GM21360 (cell line): ENCODE results near the gene ABCG1.

Experiments used
- ATAC-seq: cut with Tn5 transposase; IDR thresholded peaks from one replicate; pipeline ENCODE4 v1.9.1; 2021; ENCODE audit warnings: mild to moderate bottlenecking, moderate library complexity; ENCODE audit not compliant: unreplicated experiment

ABCG1 gene

DNA sequence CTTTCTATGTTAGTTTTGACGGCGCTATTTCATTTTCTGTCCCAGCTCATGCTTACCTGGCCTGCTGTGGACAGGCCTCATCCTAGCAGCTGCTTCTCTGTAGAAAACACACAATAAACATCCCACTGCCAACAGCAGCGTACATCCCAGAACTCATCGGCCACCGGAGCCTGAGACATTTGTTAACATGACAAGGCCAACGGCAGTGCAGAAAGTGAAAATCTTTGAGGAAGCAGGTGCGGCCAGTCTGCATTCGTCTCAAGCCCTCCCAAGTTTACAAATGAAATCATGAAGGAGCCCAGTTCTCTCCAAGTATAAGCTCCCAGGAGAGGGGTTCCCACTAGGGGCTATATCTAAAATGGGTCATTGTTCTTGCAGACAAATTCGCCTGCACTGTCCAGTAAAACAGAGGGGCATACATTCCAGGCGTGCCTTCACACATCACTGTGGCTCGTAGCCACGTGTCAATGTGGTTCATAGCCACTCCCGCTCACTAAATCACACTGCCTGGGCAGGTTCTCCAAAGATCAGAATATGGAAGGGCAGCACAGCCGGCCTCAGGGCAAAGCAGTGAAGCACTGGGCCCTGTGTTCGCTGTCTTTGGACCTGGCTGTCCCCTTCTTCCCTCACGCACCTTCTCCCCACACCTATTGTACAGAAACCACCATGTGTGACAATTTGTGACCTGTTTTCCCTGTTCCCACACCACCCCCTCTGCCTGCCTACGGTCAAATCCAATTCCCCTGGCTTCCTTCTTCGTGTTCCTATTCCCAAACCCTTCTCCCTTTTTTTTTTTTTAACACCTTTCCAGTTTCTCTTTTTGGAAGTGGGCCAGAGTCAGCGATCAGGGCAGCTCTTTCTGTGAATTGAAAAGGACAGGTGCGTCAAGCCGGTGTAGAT, 27.0 kb upstream of the ABCG1 start:
- no peak for ATAC-seq

DNA sequence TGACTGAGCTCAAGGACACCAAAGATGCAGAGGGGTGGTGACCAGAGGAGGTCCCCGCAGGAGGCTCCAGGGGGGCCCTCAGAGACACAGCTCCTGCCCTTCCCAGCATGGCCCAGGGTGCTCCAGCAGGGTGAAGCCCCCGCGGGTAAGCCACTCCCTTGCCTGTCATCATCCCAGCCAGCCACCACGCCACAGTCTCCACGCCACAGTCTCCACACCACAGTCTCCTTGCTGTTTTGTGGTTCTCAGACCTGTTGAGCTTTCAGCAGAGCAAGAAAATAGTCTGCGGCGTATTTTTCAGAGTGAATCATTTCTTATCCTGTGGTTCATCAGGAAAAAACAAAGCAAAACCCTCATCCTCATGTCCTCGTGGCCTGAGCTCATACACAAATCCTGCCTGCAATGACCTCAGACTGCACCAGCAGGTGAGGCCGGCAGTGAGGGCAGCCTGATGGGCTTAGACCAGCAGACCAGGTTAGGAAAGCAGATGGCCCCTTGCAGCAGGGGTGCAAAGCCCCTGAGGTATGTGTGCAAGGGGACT, 25.7 kb upstream of the ABCG1 start:
- ATAC-seq, result no peak

DNA sequence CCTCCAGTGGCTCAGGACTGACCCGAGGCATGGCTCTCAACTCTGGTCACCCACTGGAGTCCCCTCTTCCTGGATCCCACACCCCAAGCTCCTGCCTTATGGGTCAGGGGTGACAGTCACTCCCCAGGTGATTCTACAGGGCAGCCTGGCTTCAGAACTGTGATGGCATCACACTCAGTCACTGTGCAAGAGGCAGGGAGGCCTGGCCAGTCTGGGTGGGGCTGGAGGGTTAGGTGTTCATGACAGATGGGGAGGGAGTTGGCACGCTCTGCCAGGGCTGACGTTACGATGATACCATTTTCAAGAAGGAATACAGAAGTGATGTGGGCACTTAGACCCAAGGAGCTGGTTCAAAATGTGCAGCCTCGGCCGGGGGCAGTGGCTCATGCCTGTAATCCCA, 25.2 kb upstream of the ABCG1 start:
- ATAC-seq, result no peak

DNA sequence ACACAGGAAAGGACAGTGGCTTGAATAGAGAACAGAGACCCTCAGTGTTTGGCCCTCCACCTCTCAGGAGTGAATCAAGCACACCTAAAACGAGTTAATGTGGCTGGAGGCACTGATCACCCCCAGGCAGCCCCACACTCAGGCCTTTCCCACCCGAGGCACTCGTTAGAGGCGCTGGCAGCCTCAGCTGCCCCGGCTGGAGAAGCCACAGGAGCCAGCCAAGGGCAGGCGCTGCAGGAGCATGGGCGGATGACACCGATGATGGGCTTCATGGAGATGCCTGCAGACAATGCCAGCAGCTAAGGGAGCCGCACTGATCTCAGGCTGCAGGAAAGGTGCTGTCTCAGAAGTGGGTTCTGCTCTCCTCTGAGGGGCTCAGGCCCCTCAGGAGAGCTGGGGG, 24.1 kb upstream of the ABCG1 start:
- no peak for ATAC-seq

DNA sequence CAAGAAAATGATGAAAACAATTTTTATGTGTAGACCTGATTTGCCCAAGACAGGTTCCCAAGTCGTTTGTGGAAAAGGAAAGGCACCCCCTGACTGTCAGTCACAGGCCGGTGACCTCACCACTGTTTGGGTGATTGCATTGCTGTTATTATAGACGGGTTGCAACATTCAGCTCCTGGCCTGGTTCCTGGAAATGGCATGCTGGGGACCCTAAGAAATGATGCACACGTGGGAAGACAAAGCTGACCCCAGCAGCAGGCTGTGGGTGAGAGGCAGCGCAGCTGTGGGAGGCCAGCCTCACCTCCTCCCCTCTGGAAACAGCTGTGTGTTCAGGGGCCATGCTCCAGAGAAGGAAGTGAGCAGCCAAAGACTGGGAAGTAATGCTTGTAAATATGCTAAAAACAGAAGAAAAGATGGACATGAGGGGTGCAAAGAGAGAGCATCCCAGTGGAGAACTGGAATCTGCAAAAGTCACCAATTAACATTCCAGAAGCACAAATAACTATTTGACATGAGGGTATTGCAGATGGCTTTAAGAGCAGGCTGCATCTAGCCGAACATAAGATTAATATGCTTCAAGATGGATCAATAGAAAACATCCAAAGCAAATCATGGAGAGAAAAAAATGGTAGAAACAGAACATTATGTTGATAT, 23.4 kb upstream of the ABCG1 start:
- ATAC-seq, result no peak

DNA sequence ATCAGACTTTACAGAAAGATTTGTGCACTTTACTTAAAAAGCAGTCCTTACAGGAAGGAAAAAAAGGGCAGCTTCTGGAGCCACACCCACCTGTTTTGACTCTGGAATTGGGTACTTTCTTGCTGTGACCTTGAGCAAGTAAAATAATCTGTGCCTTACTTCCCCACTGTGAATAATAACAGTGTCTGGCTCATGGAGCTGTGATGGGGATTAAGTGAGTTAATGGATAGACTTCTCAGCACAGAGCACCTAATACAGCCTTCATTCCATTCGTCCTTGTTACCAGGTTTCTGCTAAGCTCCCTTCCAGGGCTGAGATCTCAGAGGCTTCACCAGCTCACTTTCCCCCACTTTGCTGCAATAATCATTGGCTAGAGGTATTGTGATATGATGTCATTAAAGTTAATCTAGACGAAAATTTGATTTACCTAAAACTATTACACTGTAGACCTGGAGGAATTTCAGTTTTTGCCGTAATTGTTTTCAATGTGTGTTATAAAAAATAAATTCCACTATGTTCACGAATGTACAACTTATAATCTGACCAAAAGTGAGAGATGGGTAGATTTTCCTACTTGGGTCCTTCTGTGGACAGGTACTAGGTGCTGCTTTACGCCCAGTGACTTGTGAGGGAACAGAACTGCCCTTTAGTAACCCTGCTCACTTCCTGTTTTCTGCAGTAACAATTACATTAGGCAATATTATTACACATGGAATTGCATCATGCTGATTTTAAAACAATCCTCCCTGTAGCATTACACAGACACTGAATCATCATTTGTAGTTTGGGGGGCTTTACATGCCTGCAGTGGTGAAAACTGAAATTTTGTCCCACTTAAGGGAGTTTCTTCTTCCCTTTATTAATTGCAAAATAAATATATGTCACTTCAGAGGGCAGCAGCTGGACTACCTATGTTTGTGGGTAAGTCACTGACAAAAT, 19.7 kb upstream of the ABCG1 start:
- ATAC-seq, result no peak

DNA sequence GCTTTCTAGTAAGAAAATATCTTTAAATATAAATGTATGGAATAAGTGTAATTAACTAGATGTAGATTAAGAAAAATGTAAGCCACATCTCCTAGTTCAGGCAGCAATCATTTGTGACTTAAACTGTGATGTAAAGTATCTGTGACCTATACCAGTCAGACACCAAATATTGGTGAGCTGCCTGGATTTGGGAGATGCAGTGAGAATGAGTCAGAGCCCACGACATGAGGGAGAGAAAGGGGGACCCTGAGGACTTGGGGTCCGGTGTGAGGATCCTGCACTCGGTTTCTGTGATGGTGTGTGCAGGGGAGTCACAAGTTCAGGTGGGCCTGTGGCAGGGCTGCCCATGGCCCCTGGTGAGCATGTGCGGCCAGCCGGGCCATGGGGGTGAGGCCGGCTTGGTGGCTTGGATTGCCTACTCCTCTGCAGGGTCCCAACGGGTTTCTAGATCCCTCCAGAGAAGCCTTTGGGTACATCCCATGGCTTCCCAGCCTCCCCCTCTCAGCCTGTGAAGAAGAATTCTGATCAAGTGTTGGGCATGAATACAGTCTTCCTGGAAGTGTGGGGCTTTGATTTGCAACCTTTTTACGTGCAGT, 19.0 kb upstream of the ABCG1 start:
- ATAC-seq, result no peak

DNA sequence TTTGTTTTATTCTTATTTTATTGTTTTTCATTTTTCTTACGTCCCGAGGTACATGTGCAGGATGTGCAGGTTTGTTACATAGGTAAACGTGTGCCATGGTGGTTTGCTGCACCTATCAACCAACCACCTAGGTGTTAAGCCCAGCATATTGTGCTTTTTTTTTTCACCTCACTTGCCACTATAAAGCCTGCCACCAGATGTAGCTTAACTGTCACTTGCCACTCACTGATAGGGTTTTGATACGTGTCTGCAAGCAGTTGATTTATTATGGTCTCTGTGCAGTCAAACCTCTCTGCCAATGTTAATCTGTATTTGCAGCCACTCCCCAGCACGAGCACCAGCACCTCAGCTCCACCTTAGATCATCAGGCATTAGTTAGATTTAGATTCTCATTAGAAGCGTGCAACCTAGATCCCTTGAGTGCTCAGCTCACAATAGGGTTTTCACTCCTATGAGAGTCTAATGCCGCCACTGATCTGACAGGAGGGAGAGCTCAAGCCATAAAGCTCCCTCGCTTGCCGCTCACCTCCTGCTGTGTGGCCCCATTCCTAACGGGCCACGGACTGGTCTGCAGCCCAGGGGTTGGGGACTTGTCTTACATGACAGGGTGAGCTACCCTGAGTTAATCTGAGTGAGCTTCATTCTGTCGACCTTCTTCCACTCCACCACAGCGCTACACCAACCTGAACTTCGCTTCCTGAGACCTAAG, 17.9 kb upstream of the ABCG1 start:
- no peak for ATAC-seq

DNA sequence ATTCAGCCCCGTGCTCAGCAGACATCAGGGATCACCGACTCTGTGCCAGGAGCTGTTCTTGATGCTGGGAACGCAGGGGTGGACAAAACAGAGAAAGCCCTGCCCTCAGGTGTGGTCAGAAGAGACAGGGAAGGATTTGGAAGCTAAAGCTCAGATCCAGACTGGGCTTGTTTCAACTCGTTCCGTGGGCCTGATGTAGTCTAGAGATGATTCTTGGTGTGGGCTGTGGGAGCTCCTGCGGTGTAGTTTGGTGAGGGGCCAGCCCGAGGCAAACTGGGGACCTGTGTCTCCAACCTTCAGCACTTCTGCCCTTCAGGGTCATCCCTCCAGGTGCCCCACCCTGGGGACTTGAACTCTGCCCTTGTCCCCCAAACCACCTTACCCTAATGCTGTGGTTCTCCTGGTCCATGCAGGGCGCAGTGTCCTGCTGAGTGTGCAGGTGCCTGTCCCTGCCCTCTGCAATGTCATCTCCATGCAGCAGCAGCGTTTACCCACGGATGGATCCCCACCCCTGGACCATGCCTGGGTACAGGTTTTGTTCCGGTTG, 17.3 kb upstream of the ABCG1 start:
- ATAC-seq, result no peak

DNA sequence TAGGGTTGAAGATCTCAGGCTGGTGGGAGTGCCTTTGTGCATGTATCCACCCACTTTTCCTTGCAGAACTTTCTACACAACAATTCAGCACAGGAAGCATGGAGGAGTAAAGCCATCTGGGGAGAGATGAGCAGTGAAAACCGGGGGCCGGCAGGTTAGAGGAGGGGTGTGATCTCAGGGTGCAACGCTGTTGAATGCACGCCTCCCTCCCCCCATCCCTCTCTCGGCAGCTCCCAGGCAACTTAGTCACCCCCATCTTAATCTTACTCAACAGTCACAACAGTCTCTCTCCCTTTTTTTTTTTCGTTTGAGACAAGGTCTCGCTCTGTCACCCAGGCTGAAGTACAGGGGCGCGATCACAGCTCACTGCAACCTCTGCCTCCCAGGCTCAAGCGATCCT, 16.6 kb upstream of the ABCG1 start:
- ATAC-seq, result no peak

DNA sequence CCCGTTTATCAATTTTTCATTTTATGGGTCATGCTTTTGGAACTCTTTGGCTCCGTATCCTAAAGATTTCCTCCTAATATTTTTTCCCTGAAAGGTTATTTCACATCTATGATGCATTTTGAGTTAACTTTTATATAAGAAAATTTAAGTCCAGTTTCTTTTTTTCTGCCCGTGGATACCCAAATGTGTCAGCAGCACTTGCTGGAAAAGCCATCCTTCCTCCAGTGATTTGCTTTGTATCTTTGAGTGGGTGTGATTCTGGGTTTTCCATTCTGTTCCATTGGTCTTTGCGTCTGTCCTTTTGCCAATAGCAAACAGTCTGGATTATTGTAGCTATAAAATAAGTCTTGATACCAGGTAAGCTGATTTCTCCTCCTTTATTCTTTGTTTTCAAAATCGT, 15.6 kb upstream of the ABCG1 start:
- no peak for ATAC-seq

DNA sequence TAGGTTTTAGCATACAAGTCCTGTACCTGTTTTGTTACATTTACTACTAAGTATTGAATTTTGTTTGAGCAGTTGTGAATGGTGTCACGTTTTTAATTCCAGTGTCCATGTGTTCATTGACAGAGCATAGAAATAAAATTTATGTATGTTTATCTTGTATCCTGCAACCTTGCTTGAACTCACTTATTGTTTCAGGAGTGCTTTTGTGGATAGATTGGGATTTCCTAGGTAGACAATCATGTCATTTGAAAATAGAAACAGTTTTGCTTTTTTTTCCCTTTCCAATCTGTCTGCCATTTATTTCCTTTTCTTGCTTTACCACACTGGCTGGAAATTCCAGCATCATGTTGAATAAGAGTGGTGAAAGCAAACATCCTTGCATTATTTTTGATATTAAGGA, 15.0 kb upstream of the ABCG1 start:
- no peak for ATAC-seq

DNA sequence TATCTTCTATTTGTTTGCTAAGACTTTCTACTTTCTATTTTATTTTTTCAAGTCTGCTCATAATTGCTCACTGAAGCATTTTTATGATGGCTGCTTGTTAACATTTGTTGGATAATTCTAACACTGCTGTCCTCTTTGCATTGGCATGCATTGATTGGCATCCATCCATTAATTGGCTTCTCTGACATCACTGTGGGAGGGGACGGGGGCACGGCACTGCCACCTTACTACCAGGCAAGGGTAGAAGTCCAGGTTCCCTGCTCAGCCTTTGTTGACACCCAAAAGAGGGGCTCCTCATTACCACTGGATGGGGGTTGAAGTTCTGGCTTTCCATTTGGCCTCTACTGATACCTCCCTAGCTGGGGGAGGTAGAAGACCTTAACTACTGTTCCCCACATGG, 11.5 kb upstream of the ABCG1 start:
- no peak for ATAC-seq

DNA sequence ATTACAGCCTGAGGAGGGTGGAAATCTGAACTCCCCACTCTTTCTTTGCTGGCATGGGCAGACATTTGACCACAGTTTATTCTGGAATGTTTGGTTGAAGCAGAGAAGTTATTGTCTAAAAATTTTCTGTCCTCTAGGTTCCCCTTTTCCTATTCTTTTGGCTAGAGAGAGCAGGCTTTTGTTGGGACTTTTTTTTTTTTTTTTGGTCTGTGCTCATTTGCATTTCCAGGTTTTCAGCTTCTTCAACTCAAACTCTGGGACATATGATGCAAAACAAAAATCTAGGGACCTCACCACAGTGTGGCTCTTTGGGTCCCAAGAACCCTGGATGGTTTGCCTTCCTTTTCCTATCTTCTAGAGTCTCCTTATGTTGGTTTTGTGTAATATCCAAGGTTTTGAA, 10.9 kb upstream of the ABCG1 start:
- no peak for ATAC-seq

DNA sequence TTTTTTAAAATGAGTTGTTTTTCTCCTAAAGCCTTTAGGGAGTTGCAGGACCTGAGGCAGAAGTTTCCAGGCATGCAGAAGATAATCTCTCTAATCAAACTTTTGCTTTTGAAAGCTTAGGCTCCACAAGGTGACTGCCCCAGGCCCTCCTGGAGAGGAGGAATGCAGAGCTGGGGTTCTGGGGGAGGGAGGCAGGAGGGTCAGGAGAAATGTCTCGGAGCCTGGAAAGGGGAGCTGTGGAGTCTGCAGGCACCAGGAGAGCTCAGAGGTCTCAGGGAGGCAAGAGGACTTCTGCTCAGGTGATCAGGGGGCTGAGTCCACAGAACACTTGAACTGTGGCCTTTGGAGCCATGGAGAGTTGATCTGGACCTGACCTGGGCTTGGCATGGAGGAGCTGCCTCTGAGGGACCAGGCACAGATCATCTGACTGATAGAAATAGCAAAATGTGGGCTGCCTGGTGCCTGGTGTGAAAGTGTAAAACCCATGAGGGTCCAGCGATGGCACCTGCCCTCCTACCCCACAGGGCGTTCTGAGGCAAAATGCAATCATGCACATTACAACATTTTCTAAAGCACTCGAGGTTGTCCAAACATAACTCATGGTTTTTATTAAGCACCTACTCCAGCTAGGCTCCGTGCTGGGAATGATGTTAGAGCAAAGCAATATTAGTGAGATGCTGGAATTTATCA, 10.0 kb upstream of the ABCG1 start:
- no peak for ATAC-seq

DNA sequence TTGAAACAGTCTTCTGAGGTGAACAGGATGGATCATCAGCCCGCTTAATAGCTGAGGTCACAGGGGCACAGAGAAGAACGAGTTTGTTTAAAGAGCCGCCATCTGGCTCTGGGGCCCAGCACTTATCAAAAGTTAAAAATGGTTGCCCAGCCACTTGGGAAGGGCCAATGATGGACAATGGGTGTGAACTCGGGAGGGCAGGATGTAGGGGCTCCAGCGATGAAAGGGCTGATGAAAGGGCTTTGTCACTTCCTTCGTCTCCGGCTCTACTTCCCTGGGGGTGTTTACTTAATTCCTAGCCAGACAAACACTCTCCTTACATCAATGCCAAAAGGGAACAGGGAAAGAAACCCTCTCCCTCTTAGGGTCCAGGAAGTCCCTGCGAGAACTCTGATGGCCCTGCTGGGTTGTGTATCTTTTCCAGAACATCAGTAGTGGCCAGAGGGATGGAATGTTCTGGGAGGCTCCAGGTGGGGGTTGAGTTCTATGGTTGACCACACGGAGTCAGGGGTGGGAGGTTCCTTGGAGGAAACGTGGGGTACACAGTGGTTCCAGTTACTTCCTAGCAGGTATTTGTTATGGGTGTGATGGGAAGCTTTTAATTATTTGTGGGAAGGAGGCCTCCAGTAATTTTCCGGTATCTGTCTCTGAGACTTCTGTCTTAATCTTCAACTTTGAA, 9.0 kb upstream of the ABCG1 start:
- no peak for ATAC-seq

DNA sequence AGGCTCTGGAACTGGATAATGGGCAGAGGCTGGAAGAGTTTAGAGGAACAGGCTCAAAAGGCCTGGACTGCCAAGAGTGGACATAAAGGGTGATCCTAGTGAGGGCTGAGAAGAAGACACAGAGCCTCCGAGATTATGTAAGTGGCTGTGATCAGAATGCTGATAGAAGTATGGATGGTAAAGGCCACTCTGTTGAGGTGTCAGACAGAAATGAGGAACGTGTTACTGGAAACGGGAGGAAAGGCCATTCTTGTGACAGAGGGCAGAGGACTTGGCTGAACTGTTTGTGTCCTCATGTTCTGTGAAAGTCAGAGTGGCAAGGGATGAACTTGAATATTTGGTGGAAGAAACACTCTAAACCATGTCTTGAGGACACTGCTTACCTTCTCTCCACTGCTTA, 6.7 kb upstream of the ABCG1 start:
- no peak for ATAC-seq

DNA sequence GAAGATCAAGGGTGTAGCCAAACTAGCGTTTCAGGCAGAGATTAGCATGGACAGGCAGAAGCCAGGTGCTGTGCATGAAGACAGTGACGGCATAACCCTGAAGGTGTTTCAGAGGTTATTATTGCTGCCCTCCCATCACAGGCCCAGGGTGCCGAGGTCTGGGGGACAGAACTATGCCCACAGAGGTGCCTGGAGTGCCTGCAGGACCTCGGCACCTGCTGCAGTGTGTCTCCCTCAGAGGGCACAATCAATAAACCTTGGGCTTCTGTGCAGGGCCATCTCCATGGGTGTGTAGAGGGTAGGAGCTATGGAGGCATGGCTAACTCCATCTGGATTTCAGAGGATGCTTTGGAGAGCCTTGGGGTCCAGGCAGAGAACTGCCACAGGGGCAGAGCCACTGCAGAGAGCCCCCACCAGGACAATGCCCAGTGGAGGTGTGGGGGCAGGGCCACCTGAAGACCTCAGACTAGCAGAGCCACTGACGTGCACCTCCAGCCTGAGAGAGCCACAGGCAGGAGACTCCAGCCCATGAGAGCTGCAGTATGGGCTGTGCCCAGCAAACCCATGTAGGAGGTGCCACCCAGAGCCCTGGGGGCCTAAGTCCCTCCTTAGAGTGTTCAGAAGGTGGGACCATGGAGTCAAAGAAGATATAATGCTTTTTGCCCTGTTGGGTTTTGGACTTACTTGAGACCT, 5.7 kb upstream of the ABCG1 start:
- no peak for ATAC-seq
